Fibroblast of lung (primary cell): ENCODE results near the gene SDR39U1.

Experiments
- CTCF ChIP-seq, 2 donors: IDR thresholded peaks in 1 of 2; conservative IDR thresholded peaks in 1 of 2; 1 replicate in 1 of 2; 2 replicates in 1 of 2; pipeline ENCODE4 v1.5.1; 2011 to 2012; ENCODE audit warnings: low read length in 2 of 2, control low read depth in 1 of 2, inconsistent platforms in 1 of 2, low read depth in 1 of 2, mild to moderate bottlenecking in 1 of 2
- EZH2 ChIP-seq: IDR thresholded peaks from 2 replicates; pipeline ENCODE4 v1.5.1; 2012; ENCODE audit warnings: low read length, control low read depth, mild to moderate bottlenecking; ENCODE audit errors: missing control alignments

- TF ChIP-seq EZH2 (no peak), CTCF (conservative IDR thresholded peaks at IDR 0.05 in 1 of 2, IDR thresholded peaks at IDR 0.05 in 1 of 2; ENCODE audit: low read depth in 1 of 2, low read length in 2 of 2) (no peak)
Observed at GRCh38 chr14:24403294-24403998, 39.1 kb downstream of the SDR39U1 start.
